C4-2B (cell line): ENCODE data around the gene TRDMT1.

ENCODE experiments used
- ZFX ChIP-seq: fragments of 450-650 bp; IDR thresholded peaks from 2 replicates; pipeline ENCODE4 v1.6.1; 2017
- TF ChIP-seq, protein P1 (sequence below): fragments of 450-650 bp; conservative IDR thresholded peaks from 2 replicates; pipeline ENCODE4 v1.5.1; 2017; ENCODE audit warnings: mild to moderate bottlenecking

DNA sequence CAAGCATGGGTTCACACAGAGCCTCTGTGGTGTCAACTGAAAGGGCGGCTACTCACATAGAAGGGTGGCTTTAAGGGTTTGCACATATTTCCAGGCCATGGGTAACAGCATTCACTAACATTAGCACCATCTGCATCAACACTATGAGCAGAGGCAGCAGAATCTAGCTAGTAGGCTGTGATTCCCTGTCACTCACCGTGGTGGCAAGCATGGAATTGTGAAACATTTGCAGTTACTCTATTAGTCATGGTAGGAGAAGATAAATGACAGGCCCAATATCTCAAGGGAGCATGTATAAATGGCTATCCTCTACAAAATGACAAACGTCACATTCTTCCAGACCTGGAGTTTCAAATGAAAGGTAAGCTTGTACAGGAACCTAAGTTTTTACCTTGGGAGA lies 39.7 kb downstream of the TRDMT1 start:
- TF ChIP-seq, protein P1, sequence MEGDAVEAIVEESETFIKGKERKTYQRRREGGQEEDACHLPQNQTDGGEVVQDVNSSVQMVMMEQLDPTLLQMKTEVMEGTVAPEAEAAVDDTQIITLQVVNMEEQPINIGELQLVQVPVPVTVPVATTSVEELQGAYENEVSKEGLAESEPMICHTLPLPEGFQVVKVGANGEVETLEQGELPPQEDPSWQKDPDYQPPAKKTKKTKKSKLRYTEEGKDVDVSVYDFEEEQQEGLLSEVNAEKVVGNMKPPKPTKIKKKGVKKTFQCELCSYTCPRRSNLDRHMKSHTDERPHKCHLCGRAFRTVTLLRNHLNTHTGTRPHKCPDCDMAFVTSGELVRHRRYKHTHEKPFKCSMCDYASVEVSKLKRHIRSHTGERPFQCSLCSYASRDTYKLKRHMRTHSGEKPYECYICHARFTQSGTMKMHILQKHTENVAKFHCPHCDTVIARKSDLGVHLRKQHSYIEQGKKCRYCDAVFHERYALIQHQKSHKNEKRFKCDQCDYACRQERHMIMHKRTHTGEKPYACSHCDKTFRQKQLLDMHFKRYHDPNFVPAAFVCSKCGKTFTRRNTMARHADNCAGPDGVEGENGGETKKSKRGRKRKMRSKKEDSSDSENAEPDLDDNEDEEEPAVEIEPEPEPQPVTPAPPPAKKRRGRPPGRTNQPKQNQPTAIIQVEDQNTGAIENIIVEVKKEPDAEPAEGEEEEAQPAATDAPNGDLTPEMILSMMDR = no peak
- no peak for TF ChIP-seq ZFX
